SK-N-SH treated with all-trans-retinoic acid at 6 μM for 48 hours (cell line): ENCODE results near the gene CYP27C1.

Experiments
- ATAC-seq: fragments of 200-7000 bp; cut with Tn5 transposase; 3 replicates; pipeline ENCODE4 v1.9.1; 2020; ENCODE audit warnings: mild to moderate bottlenecking, moderate library complexity
- ARNTL ChIP-seq: fragments of 450-650 bp; formaldehyde crosslinking; IDR thresholded peaks from 2 replicates; pipeline ENCODE4 v1.5.0; 2020; ENCODE audit warnings: low read depth, mild to moderate bottlenecking, moderate library complexity, borderline replicate concordance
- BACH2 ChIP-seq: fragments of 250-450 bp; sonication (Bioruptor Pico); IDR thresholded peaks from 2 replicates; pipeline ENCODE4 v1.9.0; 2021; ENCODE audit warnings: mild to moderate bottlenecking, borderline replicate concordance
- CSDC2 ChIP-seq: fragments of 250-450 bp; sonication (Bioruptor Pico); IDR thresholded peaks from 2 replicates; pipeline ENCODE4 v1.5.0; 2020; ENCODE audit warnings: mild to moderate bottlenecking, moderate library complexity
- ESRRG ChIP-seq: fragments of 250-450 bp; sonication (Bioruptor Pico); IDR thresholded peaks from 2 replicates; pipeline ENCODE4 v1.6.1; 2021; ENCODE audit warnings: mild to moderate bottlenecking
- GLIS3 ChIP-seq: fragments of 250-450 bp; sonication (Bioruptor Pico); IDR thresholded peaks from 2 replicates; pipeline ENCODE4 v1.5.0; 2020; ENCODE audit warnings: mild to moderate bottlenecking, moderate library complexity
- ISL1 ChIP-seq: fragments of 250-450 bp; sonication (Bioruptor Pico); IDR thresholded peaks from 2 replicates; pipeline ENCODE4 v2.1.2; 2022; ENCODE audit warnings: mild to moderate bottlenecking, moderate library complexity
- OSR1 ChIP-seq: fragments of 250-450 bp; sonication (Bioruptor Pico); IDR thresholded peaks from 2 replicates; pipeline ENCODE4 v1.8.0; 2022; ENCODE audit warnings: moderate library complexity, mild to moderate bottlenecking, inconsistent platforms
- PPARA ChIP-seq: fragments of 250-450 bp; sonication (Bioruptor Pico); IDR thresholded peaks from 2 replicates; pipeline ENCODE4 v1.5.0; 2020; ENCODE audit warnings: mild to moderate bottlenecking, borderline replicate concordance
- RARB ChIP-seq: fragments of 250-450 bp; sonication (Bioruptor Pico); IDR thresholded peaks from 2 replicates; pipeline ENCODE4 v1.8.0; 2021; ENCODE audit warnings: mild to moderate bottlenecking, moderate library complexity
- SNAI2 ChIP-seq: fragments of 250-450 bp; sonication (Bioruptor Pico); IDR thresholded peaks from 2 replicates; pipeline ENCODE4 v1.5.0; 2020; ENCODE audit warnings: mild to moderate bottlenecking, moderate library complexity
- TCF4 ChIP-seq: fragments of 250-450 bp; sonication (Bioruptor Pico); IDR thresholded peaks from 2 replicates; pipeline ENCODE4 v1.8.0; 2021; ENCODE audit warnings: mild to moderate bottlenecking, moderate library complexity, borderline replicate concordance
- TOX ChIP-seq: fragments of 250-450 bp; sonication (Bioruptor Pico); IDR thresholded peaks from 2 replicates; pipeline ENCODE4 v1.8.0; 2021; ENCODE audit warnings: mild to moderate bottlenecking, moderate library complexity, borderline replicate concordance
- ZC3H10 ChIP-seq: fragments of 250-450 bp; sonication (Bioruptor Pico); IDR thresholded peaks from 2 replicates; pipeline ENCODE4 v1.5.1; 2021; ENCODE audit warnings: mild to moderate bottlenecking, moderate library complexity
- ZFP3 ChIP-seq: fragments of 250-450 bp; sonication (Bioruptor Pico); IDR thresholded peaks from 2 replicates; pipeline ENCODE4 v1.5.0; 2020; ENCODE audit warnings: mild to moderate bottlenecking, moderate library complexity
- ZFP30 ChIP-seq: fragments of 450-650 bp; formaldehyde crosslinking; IDR thresholded peaks from 2 replicates; pipeline ENCODE4 v1.5.0; 2022; ENCODE audit warnings: mild to moderate bottlenecking, moderate library complexity
- ZNF565 ChIP-seq: fragments of 450-650 bp; formaldehyde crosslinking; conservative IDR thresholded peaks from 2 replicates; pipeline ENCODE4 v1.5.0; 2020; ENCODE audit warnings: low read depth, mild to moderate bottlenecking, moderate library complexity
- ZNF70 ChIP-seq: fragments of 450-650 bp; formaldehyde crosslinking; IDR thresholded peaks from 2 replicates; pipeline ENCODE4 v1.5.0; 2020; ENCODE audit warnings: mild to moderate bottlenecking, moderate library complexity
- TF ChIP-seq, protein P1 (sequence below): fragments of 250-450 bp; sonication (Bioruptor Pico); IDR thresholded peaks from 2 replicates; pipeline ENCODE4 v1.5.0; 2020; ENCODE audit warnings: mild to moderate bottlenecking, moderate library complexity
- TF ChIP-seq, protein P2 (sequence below): fragments of 250-450 bp; sonication (Bioruptor Pico); IDR thresholded peaks from 2 replicates; pipeline ENCODE4 v1.8.0; 2020; ENCODE audit warnings: mild to moderate bottlenecking, moderate library complexity, borderline replicate concordance
- TF ChIP-seq, protein P3 (sequence below): fragments of 250-450 bp; sonication (Bioruptor Pico); IDR thresholded peaks from 2 replicates; pipeline ENCODE4 v1.5.1; 2020; ENCODE audit warnings: low read depth, mild to moderate bottlenecking, moderate library complexity
- TF ChIP-seq, protein P4 (sequence below): fragments of 250-450 bp; sonication (Bioruptor Pico); IDR thresholded peaks from 2 replicates; pipeline ENCODE4 v1.8.0; 2021; ENCODE audit warnings: low read depth, mild to moderate bottlenecking, moderate library complexity, borderline replicate concordance
- TF ChIP-seq, protein P5 (sequence below): fragments of 250-450 bp; sonication (Bioruptor Pico); IDR thresholded peaks from 2 replicates; pipeline ENCODE4 v1.5.1; 2021; ENCODE audit warnings: mild to moderate bottlenecking, moderate library complexity

The CYP27C1 gene

DNA sequence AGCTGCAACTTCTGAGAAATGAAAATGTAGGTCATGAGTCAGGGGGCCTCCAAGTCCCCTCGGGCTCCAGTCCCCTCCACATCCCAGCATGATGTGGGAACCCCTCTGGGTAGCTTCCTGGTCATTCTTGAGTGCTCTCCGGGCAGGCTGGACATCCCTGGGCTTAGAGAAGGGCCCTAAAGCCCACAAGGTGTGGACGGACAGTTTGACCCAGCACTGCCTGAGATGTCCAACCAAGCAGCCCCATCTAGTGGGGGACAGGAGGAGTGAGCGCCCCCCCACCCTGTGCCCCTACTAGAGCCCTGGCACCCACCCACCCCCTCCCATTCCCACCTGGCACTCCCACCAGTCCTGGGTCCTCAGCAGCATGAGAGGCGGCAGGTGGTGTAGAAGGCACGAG lies 46.0 kb downstream of the CYP27C1 start:
- TF ChIP-seq CSDC2 (no peak), ZNF70 (no peak), ARNTL (CRISPR knock-in tag) (no peak), GLIS3 (CRISPR knock-in tag) (no peak), ISL1 (no peak), OSR1 (CRISPR knock-in tag) (no peak), TOX (CRISPR knock-in tag) (no peak), ZFP3 (CRISPR knock-in tag) (no peak), ZC3H10 (CRISPR knock-in tag) (no peak), SNAI2 (CRISPR knock-in tag) (no peak), RARB (CRISPR knock-in tag) (no peak), PPARA (CRISPR knock-in tag) (no peak), TCF4 (no peak), ZFP30 (CRISPR knock-in tag) (no peak), BACH2 (CRISPR knock-in tag) (no peak)
- TF ChIP-seq, protein P1, sequence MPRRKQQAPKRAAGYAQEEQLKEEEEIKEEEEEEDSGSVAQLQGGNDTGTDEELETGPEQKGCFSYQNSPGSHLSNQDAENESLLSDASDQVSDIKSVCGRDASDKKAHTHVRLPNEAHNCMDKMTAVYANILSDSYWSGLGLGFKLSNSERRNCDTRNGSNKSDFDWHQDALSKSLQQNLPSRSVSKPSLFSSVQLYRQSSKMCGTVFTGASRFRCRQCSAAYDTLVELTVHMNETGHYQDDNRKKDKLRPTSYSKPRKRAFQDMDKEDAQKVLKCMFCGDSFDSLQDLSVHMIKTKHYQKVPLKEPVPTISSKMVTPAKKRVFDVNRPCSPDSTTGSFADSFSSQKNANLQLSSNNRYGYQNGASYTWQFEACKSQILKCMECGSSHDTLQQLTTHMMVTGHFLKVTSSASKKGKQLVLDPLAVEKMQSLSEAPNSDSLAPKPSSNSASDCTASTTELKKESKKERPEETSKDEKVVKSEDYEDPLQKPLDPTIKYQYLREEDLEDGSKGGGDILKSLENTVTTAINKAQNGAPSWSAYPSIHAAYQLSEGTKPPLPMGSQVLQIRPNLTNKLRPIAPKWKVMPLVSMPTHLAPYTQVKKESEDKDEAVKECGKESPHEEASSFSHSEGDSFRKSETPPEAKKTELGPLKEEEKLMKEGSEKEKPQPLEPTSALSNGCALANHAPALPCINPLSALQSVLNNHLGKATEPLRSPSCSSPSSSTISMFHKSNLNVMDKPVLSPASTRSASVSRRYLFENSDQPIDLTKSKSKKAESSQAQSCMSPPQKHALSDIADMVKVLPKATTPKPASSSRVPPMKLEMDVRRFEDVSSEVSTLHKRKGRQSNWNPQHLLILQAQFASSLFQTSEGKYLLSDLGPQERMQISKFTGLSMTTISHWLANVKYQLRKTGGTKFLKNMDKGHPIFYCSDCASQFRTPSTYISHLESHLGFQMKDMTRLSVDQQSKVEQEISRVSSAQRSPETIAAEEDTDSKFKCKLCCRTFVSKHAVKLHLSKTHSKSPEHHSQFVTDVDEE (CRISPR knock-in tag) = no peak
- TF ChIP-seq, protein P2, sequence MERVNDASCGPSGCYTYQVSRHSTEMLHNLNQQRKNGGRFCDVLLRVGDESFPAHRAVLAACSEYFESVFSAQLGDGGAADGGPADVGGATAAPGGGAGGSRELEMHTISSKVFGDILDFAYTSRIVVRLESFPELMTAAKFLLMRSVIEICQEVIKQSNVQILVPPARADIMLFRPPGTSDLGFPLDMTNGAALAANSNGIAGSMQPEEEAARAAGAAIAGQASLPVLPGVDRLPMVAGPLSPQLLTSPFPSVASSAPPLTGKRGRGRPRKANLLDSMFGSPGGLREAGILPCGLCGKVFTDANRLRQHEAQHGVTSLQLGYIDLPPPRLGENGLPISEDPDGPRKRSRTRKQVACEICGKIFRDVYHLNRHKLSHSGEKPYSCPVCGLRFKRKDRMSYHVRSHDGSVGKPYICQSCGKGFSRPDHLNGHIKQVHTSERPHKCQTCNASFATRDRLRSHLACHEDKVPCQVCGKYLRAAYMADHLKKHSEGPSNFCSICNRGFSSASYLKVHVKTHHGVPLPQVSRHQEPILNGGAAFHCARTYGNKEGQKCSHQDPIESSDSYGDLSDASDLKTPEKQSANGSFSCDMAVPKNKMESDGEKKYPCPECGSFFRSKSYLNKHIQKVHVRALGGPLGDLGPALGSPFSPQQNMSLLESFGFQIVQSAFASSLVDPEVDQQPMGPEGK = no peak
- TF ChIP-seq, protein P3, sequence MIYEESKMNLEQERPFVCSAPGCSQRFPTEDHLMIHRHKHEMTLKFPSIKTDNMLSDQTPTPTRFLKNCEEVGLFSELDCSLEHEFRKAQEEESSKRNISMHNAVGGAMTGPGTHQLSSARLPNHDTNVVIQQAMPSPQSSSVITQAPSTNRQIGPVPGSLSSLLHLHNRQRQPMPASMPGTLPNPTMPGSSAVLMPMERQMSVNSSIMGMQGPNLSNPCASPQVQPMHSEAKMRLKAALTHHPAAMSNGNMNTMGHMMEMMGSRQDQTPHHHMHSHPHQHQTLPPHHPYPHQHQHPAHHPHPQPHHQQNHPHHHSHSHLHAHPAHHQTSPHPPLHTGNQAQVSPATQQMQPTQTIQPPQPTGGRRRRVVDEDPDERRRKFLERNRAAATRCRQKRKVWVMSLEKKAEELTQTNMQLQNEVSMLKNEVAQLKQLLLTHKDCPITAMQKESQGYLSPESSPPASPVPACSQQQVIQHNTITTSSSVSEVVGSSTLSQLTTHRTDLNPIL = no peak
- TF ChIP-seq, protein P4, sequence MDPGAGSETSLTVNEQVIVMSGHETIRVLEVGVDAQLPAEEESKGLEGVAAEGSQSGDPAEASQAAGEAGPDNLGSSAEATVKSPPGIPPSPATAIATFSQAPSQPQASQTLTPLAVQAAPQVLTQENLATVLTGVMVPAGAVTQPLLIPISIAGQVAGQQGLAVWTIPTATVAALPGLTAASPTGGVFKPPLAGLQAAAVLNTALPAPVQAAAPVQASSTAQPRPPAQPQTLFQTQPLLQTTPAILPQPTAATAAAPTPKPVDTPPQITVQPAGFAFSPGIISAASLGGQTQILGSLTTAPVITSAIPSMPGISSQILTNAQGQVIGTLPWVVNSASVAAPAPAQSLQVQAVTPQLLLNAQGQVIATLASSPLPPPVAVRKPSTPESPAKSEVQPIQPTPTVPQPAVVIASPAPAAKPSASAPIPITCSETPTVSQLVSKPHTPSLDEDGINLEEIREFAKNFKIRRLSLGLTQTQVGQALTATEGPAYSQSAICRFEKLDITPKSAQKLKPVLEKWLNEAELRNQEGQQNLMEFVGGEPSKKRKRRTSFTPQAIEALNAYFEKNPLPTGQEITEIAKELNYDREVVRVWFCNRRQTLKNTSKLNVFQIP (CRISPR knock-in tag) = no peak
- ATAC-seq = peak; percentile 78

DNA sequence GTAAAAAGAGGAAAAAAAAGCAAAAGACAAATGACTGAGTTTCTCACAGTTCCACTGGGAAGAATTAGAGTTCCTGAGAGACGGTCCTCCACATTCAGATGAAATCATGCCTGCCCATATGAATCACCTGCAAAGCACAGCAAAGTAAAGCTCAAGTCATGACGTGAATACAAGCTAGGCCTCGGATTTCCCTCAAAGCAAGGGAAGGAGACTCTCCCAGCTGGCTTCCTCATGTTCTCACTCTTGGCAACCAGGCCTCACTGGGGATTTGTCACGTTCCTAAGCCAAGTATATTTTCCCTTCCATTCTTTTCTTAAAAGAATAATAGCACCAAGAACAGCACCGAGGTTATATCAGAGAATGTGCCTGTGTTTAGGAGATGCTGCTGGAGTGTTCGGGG lies 47.0 kb downstream of the CYP27C1 start:
- ATAC-seq = peak; percentile 13; the same call in 1 of the 3 replicates
- no peak for TF ChIP-seq PPARA (CRISPR knock-in tag)
- TF ChIP-seq, protein P2 = no peak
- no peak for TF ChIP-seq OSR1 (CRISPR knock-in tag)
- TF ChIP-seq ZNF565 = no peak
- no peak for TF ChIP-seq TCF4
- TF ChIP-seq, protein P1 (CRISPR knock-in tag) = no peak
- TF ChIP-seq, protein P5, sequence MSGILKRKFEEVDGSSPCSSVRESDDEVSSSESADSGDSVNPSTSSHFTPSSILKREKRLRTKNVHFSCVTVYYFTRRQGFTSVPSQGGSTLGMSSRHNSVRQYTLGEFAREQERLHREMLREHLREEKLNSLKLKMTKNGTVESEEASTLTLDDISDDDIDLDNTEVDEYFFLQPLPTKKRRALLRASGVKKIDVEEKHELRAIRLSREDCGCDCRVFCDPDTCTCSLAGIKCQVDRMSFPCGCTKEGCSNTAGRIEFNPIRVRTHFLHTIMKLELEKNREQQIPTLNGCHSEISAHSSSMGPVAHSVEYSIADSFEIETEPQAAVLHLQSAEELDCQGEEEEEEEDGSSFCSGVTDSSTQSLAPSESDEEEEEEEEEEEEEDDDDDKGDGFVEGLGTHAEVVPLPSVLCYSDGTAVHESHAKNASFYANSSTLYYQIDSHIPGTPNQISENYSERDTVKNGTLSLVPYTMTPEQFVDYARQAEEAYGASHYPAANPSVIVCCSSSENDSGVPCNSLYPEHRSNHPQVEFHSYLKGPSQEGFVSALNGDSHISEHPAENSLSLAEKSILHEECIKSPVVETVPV = no peak
- TF ChIP-seq, protein P4 (CRISPR knock-in tag) = no peak
- TF ChIP-seq ARNTL (CRISPR knock-in tag) = no peak
- TF ChIP-seq CSDC2 = no peak
- no peak for TF ChIP-seq RARB (CRISPR knock-in tag)
- TF ChIP-seq, protein P3 = no peak
- no peak for TF ChIP-seq BACH2 (CRISPR knock-in tag)
- no peak for TF ChIP-seq ZC3H10 (CRISPR knock-in tag)
- no peak for TF ChIP-seq SNAI2 (CRISPR knock-in tag)
- TF ChIP-seq ESRRG = no peak
